ENCODE results near the gene P2RX4.
"Not testable (repeated sequence)": the region's sequence is repeated elsewhere in the genome, so short reads cannot be mapped to it uniquely, and the experiment has no call there.

P2RX4 gene

GRCh38 chr12:121255433-121255832 lies 45.5 kb downstream of the P2RX4 start:
- Histone ChIP-seq H3K27me3 (replicated peaks; ENCODE audit: insufficient read depth, low read length) (no peaks in the 10 kb centered on the region), H3K27ac (ENCODE audit: low read length) (no peak overlapping the region), H4K20me1 (ENCODE audit: insufficient read depth, low read length) (no peaks in the 10 kb centered on the region), H3K9me3 (replicated peaks; ENCODE audit: insufficient read depth, low read length) (no peaks in the 10 kb centered on the region), H2AFZ (ENCODE audit: low read length) (no peak overlapping the region), H3K9ac (ENCODE audit: low read length) (no peak overlapping the region), H3K79me2 (ENCODE audit: low read length) (no peaks in the 10 kb centered on the region), H3K4me1 (ENCODE audit: low read length) (no peaks in the 10 kb centered on the region), H3K4me3 (ENCODE audit: low read length) (no peak overlapping the region), H3F3A (ENCODE audit: insufficient read depth, low read length) (no peaks in the 10 kb centered on the region), H3K36me3 (replicated peaks; ENCODE audit: insufficient read depth, low read length) (no peaks in the 10 kb centered on the region), H3K9me2 (replicated peaks; ENCODE audit: insufficient read depth, low read length) (no peaks in the 10 kb centered on the region), H3K4me2 (ENCODE audit: low read depth, low read length) (no peak overlapping the region)
- DNase-seq = no peak
- TF ChIP-seq EZH2 (optimal IDR thresholded peaks at IDR 0.05; ENCODE audit: low read depth, low read length) = no peak
- TF ChIP-seq, protein P1, sequence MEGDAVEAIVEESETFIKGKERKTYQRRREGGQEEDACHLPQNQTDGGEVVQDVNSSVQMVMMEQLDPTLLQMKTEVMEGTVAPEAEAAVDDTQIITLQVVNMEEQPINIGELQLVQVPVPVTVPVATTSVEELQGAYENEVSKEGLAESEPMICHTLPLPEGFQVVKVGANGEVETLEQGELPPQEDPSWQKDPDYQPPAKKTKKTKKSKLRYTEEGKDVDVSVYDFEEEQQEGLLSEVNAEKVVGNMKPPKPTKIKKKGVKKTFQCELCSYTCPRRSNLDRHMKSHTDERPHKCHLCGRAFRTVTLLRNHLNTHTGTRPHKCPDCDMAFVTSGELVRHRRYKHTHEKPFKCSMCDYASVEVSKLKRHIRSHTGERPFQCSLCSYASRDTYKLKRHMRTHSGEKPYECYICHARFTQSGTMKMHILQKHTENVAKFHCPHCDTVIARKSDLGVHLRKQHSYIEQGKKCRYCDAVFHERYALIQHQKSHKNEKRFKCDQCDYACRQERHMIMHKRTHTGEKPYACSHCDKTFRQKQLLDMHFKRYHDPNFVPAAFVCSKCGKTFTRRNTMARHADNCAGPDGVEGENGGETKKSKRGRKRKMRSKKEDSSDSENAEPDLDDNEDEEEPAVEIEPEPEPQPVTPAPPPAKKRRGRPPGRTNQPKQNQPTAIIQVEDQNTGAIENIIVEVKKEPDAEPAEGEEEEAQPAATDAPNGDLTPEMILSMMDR (IDR thresholded peaks at IDR 0.05; ENCODE audit: low read length) = no peak
- TF ChIP-seq EZH2phosphoT487 (IDR thresholded peaks at IDR 0.05; ENCODE audit: low read length) = no peak

GRCh38 chr12:121257704-121258449 lies 47.9 kb downstream of the P2RX4 start:
- H4K20me1 ChIP-seq (ENCODE audit: insufficient read depth, low read length); H3K79me2 ChIP-seq (ENCODE audit: low read length); H3K9ac ChIP-seq (ENCODE audit: low read length); DNase-seq; H2AFZ ChIP-seq (ENCODE audit: low read length); H3K4me1 ChIP-seq (ENCODE audit: low read length); H3K27me3 ChIP-seq (replicated peaks; ENCODE audit: insufficient read depth, low read length); H3K9me3 ChIP-seq (replicated peaks; ENCODE audit: insufficient read depth, low read length); H3F3A ChIP-seq (ENCODE audit: insufficient read depth, low read length); H3K4me2 ChIP-seq (ENCODE audit: low read depth, low read length); H3K36me3 ChIP-seq (replicated peaks; ENCODE audit: insufficient read depth, low read length); H3K27ac ChIP-seq (ENCODE audit: low read length); H3K9me2 ChIP-seq (replicated peaks; ENCODE audit: insufficient read depth, low read length); H3K4me3 ChIP-seq (ENCODE audit: low read length): not testable (repeated sequence)

GRCh38 chr12:121259074-121259473 lies 49.1 kb downstream of the P2RX4 start:
- Histone ChIP-seq H3K9me3 (replicated peaks; ENCODE audit: insufficient read depth, low read length) (no peaks in the 10 kb centered on the region), H3K27me3 (replicated peaks; ENCODE audit: insufficient read depth, low read length) (no peaks in the 10 kb centered on the region), H3K4me2 (ENCODE audit: low read depth, low read length) (no peak overlapping the region), H3K4me1 (ENCODE audit: low read length) (no peaks in the 10 kb centered on the region), H3K9me2 (replicated peaks; ENCODE audit: insufficient read depth, low read length) (no peaks in the 10 kb centered on the region), H3K36me3 (replicated peaks; ENCODE audit: insufficient read depth, low read length) (no peaks in the 10 kb centered on the region), H4K20me1 (ENCODE audit: insufficient read depth, low read length) (no peaks in the 10 kb centered on the region), H3K79me2 (ENCODE audit: low read length) (no peaks in the 10 kb centered on the region), H3K4me3 (ENCODE audit: low read length) (no peak overlapping the region), H3K27ac (ENCODE audit: low read length) (no peak overlapping the region), H2AFZ (ENCODE audit: low read length) (no peak overlapping the region), H3F3A (ENCODE audit: insufficient read depth, low read length) (no peaks in the 10 kb centered on the region), H3K9ac (ENCODE audit: low read length) (no peak overlapping the region)
- TF ChIP-seq EZH2phosphoT487 (IDR thresholded peaks at IDR 0.05; ENCODE audit: low read length) (no peak), EZH2 (optimal IDR thresholded peaks at IDR 0.05; ENCODE audit: low read depth, low read length) (no peak)
- TF ChIP-seq, protein P1 (IDR thresholded peaks at IDR 0.05; ENCODE audit: low read length) = no peak
- DNase-seq = no peak

DNA sequence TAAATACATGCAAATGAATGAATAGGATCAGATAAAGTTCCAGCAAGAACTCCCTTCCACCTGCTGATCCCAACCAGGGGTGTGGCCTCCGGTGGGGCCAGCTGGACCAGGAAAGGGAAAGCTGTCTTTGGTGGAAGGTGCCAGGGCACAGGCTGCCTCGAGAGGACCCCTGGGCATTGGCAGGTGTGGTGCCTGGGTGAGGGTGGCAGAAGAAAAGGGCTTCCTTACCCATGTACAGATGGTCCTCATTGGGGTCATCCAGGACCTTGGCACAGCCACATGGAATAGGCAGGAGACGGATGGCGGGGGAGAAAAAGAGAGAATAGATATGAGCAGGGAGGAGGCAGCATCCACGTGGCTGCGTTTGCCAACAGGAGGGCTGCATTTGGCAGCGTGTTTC lies 50.2 kb downstream of the P2RX4 start:
- Histone ChIP-seq H3K4me1 (ENCODE audit: low read length) (no peaks in the 10 kb centered on the region), H3K9me2 (replicated peaks; ENCODE audit: insufficient read depth, low read length) (no peaks in the 10 kb centered on the region), H3K4me2 (ENCODE audit: low read depth, low read length) (no peak overlapping the region), H3K27ac (ENCODE audit: low read length) (no peak overlapping the region), H3F3A (ENCODE audit: insufficient read depth, low read length) (no peaks in the 10 kb centered on the region), H3K9me3 (replicated peaks; ENCODE audit: insufficient read depth, low read length) (no peaks in the 10 kb centered on the region), H4K20me1 (ENCODE audit: insufficient read depth, low read length) (no peaks in the 10 kb centered on the region), H3K4me3 (ENCODE audit: low read length) (no peak overlapping the region), H3K36me3 (replicated peaks; ENCODE audit: insufficient read depth, low read length) (no peaks in the 10 kb centered on the region), H3K9ac (ENCODE audit: low read length) (no peak overlapping the region), H3K27me3 (replicated peaks; ENCODE audit: insufficient read depth, low read length) (no peaks in the 10 kb centered on the region), H3K79me2 (ENCODE audit: low read length) (no peaks in the 10 kb centered on the region), H2AFZ (ENCODE audit: low read length) (no peak overlapping the region)
- no peak for TF ChIP-seq EZH2phosphoT487 (IDR thresholded peaks at IDR 0.05; ENCODE audit: low read length)
- no peak for TF ChIP-seq EZH2 (optimal IDR thresholded peaks at IDR 0.05; ENCODE audit: low read depth, low read length)
- TF ChIP-seq, protein P1 (IDR thresholded peaks at IDR 0.05; ENCODE audit: low read length) = no peak
- no peak for DNase-seq
